OCI-LY3 (cell line): ENCODE results near the gene GSTK1.

Source experiments
- EZH2phosphoT487 ChIP-seq: fragments of 200-600 bp; shearing (Covaris generic); IDR thresholded peaks from 2 replicates; pipeline ENCODE4 v1.6.1; 2018; ENCODE audit warnings: antibody characterized with exemption, mixed run types, low read depth
- TF ChIP-seq, protein P1 (sequence below): fragments of 200-600, 300-600 bp; sonication (generic); IDR thresholded peaks from 2 replicates; pipeline ENCODE4 v1.5.1; 2014; ENCODE audit warnings: antibody characterized with exemption, low read length, low read depth

GRCh38 chr7:143304938-143305337, 41.7 kb downstream of the GSTK1 start:
- TF ChIP-seq EZH2phosphoT487, result no peak
- TF ChIP-seq, protein P1, sequence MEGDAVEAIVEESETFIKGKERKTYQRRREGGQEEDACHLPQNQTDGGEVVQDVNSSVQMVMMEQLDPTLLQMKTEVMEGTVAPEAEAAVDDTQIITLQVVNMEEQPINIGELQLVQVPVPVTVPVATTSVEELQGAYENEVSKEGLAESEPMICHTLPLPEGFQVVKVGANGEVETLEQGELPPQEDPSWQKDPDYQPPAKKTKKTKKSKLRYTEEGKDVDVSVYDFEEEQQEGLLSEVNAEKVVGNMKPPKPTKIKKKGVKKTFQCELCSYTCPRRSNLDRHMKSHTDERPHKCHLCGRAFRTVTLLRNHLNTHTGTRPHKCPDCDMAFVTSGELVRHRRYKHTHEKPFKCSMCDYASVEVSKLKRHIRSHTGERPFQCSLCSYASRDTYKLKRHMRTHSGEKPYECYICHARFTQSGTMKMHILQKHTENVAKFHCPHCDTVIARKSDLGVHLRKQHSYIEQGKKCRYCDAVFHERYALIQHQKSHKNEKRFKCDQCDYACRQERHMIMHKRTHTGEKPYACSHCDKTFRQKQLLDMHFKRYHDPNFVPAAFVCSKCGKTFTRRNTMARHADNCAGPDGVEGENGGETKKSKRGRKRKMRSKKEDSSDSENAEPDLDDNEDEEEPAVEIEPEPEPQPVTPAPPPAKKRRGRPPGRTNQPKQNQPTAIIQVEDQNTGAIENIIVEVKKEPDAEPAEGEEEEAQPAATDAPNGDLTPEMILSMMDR, result no peak
